ENCODE results near the gene TMEM161A. TPM values are rescaled to one million over a fixed set of nuclear protein-coding genes. Genes with fewer than 3 reads are reported as not detected.
"Not testable (repeated sequence)": the region's sequence is repeated elsewhere in the genome, so short reads cannot be mapped to it uniquely, and the experiment has no call there.

The TMEM161A gene
- total RNA-seq, 1 experiment from 2014 or later: 46.4 TPM

GRCh38 chr19:19122902-19123301, 15.4 kb downstream of the TMEM161A start:
- no peak for DNase-seq (ENCODE audit: low read depth)

- DNase-seq (ENCODE audit: low read depth): no peak
Measured at GRCh38 chr19:19121371-19121770, 16.9 kb downstream of the TMEM161A start.

- peak; percentile 25 for DNase-seq (ENCODE audit: low read depth)
Measured at GRCh38 chr19:19120308-19121231, 17.7 kb downstream of the TMEM161A start.

GRCh38 chr19:19119325-19120237, 18.7 kb downstream of the TMEM161A start:
- no peak for DNase-seq (ENCODE audit: low read depth)

- DNase-seq (ENCODE audit: low read depth): no peak
Measured at GRCh38 chr19:19115954-19116353, 22.3 kb downstream of the TMEM161A start.

GRCh38 chr19:19113040-19113626, 25.1 kb downstream of the TMEM161A start:
- DNase-seq (ENCODE audit: low read depth): peak; percentile 36

- no peak for DNase-seq (ENCODE audit: low read depth)
Measured at GRCh38 chr19:19111967-19112580, 26.2 kb downstream of the TMEM161A start.

GRCh38 chr19:19111136-19111835, 27.0 kb downstream of the TMEM161A start:
- no peak for DNase-seq (ENCODE audit: low read depth)

- no peak for DNase-seq (ENCODE audit: low read depth)
Measured at GRCh38 chr19:19110410-19111135, 27.7 kb downstream of the TMEM161A start.

GRCh38 chr19:19109601-19110000, 28.7 kb downstream of the TMEM161A start:
- no peak for DNase-seq (ENCODE audit: low read depth)

- no peak for DNase-seq (ENCODE audit: low read depth)
Measured at GRCh38 chr19:19107654-19108053, 30.6 kb downstream of the TMEM161A start.

GRCh38 chr19:19106938-19107337, 31.3 kb downstream of the TMEM161A start:
- not testable (repeated sequence) for DNase-seq (ENCODE audit: low read depth)

GRCh38 chr19:19106056-19106551, 32.2 kb downstream of the TMEM161A start:
- DNase-seq (ENCODE audit: low read depth): no peak

GRCh38 chr19:19105365-19106055, 32.8 kb downstream of the TMEM161A start:
- DNase-seq (ENCODE audit: low read depth): no peak

- DNase-seq (ENCODE audit: low read depth): no peak
Measured at GRCh38 chr19:19103167-19103566, 35.1 kb downstream of the TMEM161A start.

GRCh38 chr19:19102566-19102965, 35.7 kb downstream of the TMEM161A start:
- not testable (repeated sequence) for DNase-seq (ENCODE audit: low read depth)

GRCh38 chr19:19101540-19101939, 36.7 kb downstream of the TMEM161A start:
- DNase-seq (ENCODE audit: low read depth): no peak

- no peak for DNase-seq (ENCODE audit: low read depth)
Measured at GRCh38 chr19:19098703-19099632, 39.3 kb downstream of the TMEM161A start.

Measured in HT1080 (cell line).